Measurements from ENCODE around the gene RNF41.

The RNF41 gene

DNA sequence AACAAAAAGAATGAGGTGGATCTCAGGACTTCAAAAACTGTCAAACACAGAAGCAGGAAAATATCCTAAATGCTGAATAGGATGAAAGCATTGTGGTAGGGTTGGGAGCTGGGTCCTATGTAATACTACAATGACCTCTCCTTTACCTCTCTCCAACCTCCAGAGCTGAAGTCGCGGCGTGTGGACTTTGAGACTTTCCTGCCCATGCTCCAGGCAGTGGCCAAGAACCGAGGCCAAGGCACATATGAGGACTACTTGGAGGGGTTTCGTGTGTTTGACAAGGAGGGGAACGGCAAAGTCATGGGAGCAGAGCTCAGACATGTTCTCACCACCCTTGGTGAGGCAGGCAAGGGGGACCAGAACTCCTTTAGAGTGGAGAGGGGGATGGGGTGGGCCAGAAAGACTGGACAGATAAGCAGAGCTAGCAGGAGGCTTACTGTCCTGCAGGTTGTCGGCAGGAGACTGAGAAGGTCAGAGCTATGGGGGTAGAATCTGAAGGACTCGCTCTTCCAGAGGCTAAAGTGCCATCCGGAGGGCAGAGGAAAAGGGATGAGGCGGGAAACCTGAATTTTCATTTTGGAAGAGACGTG is 66.4 kb downstream of the RNF41 start:
- DNase-seq (ENCODE audit: insufficient read length) (no peak), FAIRE-seq (no peak)
- TF ChIP-seq TAF1 (IDR thresholded peaks at IDR 0.05; ENCODE audit: borderline replicate concordance, low read depth, low read length): no peak
- no peak for TF ChIP-seq POLR2AphosphoS5 (IDR thresholded peaks at IDR 0.05; ENCODE audit: low read depth, low read length)
- no peak for TF ChIP-seq POLR2A (IDR thresholded peaks at IDR 0.05; ENCODE audit: low read depth, low read length)

DNA sequence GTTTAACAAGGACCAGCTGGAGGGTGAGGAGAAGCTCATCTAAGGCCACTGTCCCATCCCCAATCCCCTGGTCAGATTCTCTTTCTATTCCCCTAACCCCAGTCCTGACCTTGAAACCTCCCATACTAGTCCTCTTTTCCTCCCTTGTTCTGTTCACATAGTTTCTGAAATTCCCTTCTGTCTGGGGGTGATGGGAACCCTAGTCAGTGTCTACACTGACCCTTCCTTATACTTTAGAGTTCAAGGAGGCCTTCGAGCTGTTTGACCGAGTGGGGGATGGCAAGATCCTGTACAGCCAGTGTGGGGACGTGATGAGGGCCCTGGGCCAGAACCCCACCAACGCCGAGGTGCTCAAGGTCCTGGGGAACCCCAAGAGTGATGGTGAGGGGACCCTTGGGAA is 66.9 kb downstream of the RNF41 start:
- DNase-seq (ENCODE audit: insufficient read length) (no peak), FAIRE-seq (no peak)
- TF ChIP-seq POLR2A (IDR thresholded peaks at IDR 0.05; ENCODE audit: low read depth, low read length) (no peak), TAF1 (IDR thresholded peaks at IDR 0.05; ENCODE audit: borderline replicate concordance, low read depth, low read length) (no peak), POLR2AphosphoS5 (IDR thresholded peaks at IDR 0.05; ENCODE audit: low read depth, low read length) (no peak)

DNA sequence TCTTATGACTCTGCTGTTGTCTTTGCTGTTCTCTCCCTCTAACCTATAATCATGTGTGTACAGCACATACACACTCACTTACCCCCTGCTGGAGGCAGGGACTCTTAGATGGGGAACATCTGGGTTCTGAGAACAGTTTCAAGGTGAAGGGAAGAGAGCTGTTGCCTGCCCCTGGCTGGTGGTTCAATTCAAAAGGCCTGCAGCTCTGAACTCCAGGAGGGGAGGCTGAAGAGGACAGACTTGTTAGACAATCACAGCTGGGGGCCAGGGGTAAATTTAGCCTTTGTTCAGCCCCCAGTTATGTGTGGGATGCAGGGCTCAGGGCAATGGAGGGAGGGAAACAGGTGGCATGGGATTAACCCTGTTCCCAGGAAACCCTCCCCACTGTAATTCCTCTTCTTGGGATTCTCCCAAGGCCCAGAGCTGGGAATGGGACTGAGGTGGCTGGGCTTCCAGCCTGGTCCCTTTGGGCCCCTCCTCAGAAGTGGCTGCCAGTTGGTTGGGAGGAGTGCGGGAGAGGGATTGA is 67.4 kb downstream of the RNF41 start:
- DNase-seq (ENCODE audit: insufficient read length) (no peak), FAIRE-seq (no peak)
- TF ChIP-seq POLR2AphosphoS5 (IDR thresholded peaks at IDR 0.05; ENCODE audit: low read depth, low read length) (no peak), TAF1 (IDR thresholded peaks at IDR 0.05; ENCODE audit: borderline replicate concordance, low read depth, low read length) (no peak), POLR2A (IDR thresholded peaks at IDR 0.05; ENCODE audit: low read depth, low read length) (no peak)

DNA sequence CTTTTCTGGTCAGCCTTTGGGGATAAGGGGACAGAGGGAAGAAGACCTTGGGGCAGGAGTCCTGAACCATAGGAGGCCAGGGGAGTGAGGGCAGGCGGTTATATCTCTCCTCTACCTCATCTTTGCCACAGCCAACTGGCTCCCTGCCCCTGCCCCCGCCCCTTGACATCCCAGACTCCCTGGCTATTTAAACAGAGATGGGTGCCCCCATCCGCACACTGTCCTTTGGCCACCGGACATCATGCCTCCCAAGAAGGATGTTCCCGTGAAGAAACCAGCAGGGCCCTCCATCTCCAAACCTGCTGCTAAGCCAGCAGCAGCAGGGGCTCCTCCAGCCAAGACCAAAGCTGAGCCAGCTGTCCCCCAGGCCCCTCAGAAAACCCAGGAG is 68.0 kb downstream of the RNF41 start:
- no peak for TF ChIP-seq POLR2A (IDR thresholded peaks at IDR 0.05; ENCODE audit: low read depth, low read length)
- no peak for TF ChIP-seq TAF1 (IDR thresholded peaks at IDR 0.05; ENCODE audit: borderline replicate concordance, low read depth, low read length)
- no peak for TF ChIP-seq POLR2AphosphoS5 (IDR thresholded peaks at IDR 0.05; ENCODE audit: low read depth, low read length)
- FAIRE-seq (no peak), DNase-seq (ENCODE audit: insufficient read length) (no peak)

DNA sequence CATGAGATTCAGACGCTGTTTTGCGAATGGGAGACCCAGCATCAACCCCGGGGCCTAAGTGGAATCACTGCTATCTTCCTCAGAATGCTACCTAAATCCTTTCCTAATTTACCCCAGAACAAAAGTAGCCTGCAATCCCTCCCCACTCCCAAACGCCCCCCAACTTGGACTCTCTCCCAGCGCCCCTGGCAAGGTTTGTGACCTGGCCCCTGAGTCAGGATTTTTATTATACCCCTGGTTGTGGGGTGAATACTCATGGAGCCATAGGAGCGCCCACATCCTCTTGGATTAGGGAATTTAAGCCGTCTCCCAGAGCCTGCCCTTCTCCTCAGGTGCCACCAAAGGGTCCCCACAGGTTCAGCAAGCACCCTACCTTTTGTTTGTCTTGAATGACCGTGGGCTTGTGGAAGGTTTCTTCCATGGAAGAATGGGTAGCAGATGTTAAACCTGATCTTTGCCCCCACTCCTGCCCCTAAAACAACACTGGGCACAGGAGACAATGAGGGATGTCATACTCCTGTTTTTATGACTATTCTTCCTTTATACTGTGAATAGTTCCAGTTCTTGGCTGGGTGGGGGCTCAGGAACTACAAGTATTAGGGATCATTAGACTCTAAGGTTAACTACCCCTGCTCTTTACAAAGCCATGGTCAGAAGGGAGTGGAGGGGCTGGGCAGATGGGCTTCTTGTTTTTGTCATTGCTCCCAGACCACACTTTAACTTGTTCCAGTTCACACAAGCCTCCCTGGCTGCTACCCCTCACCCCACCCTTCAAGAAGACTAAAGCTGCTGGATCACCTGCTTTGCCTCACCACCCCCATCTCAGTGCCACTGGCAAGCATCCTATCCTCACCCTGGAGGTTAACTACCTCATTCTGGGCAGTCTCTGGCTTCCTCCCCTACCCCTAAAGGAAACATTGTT is 68.7 kb downstream of the RNF41 start:
- FAIRE-seq: no peak
- no peak for TF ChIP-seq POLR2AphosphoS5 (IDR thresholded peaks at IDR 0.05; ENCODE audit: low read depth, low read length)
- no peak for TF ChIP-seq TAF1 (IDR thresholded peaks at IDR 0.05; ENCODE audit: borderline replicate concordance, low read depth, low read length)
- no peak for TF ChIP-seq POLR2A (IDR thresholded peaks at IDR 0.05; ENCODE audit: low read depth, low read length)
- DNase-seq (ENCODE audit: insufficient read length): no peak
